AG08395 (cell line): ENCODE results near the gene GALE.
"Not testable (repeated sequence)": the region's sequence is repeated elsewhere in the genome, so short reads cannot be mapped to it uniquely, and the experiment has no call there.

Experiments
- DNase-seq: peaks from one replicate; pipeline ENCODE4 v3.0.0; 2012; ENCODE audit warnings: mixed read lengths, low spot score

Gene GALE

GRCh38 chr1:23800400-23801337, at the start of gene GALE:
Gene GALE (minus strand): TSS chr1:23800754. CDS start chr1:23799007, 1,747 bp downstream.
- DNase-seq, result peak; percentile 98

DNA sequence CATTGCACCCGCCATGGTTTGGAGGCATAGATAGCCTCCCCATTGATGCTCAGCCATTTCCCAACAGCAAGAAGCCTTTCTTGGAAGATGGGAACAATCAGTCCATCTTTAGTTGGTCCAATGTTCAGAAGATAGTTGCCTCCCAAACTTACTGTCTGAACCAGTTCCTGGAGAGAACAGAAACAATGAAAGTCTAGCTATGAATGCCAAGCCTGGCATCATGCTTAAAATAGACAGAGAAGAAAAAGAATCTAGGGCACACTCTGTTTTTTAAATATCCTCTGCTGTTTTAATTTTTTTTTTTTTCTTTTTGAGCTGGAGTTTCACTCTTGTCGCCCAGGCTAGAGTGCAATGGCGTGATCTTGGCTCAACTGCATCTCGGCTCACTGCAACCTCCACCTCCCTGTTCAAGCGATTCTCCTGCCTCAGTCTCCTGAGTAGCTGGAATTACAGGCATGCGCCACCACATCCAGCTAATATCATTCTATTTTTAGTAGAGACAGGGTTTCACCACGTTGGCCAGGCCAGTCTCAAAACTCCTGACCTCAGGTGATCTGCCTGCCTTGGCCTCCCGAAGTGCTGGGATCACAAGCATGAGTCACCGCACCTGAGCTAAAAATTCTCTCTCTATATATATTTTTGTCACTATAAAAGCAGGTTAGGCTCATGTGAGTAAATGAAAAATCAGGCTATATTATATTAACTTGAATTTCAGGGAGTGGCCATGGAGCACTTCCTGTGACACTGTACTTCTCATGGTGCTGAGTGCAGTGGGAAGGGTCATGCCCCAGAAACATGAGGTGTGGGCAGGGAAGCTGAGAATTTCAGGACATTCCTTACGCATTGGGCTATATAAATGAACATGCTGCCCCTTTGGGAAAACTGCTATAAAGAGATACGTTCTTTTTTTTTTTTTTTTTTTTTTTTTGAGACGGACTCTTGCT, 48.4 kb upstream of the GALE start:
- no peak for DNase-seq

DNA sequence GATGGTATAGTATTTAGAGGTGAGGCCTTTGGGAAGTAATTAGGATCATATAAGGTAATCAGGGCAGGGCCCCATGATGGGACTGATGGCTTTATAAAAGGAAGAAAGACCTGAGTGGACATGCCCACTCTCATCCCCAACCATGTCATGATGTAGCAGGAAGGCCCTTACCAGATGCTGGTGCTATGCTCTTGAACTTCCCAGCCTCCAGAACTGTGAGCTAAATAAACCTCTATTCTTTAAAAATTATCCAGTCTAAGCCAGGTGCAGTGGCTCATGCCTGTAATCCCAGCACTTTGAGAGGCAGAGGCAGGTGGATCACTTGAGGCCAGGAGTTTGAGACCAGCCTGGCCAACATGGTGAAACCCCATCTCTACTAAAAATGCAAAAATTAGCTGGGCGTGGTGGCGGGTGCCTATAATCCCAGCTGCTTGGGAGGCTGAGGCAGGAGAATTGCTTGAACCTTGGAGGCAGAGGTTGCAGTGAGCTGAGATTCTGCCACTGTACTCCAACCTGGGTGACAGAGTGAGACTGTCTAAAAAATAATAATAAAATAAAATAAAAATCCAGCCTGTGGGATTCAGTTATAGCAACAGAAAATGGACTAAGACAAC, 47.0 kb upstream of the GALE start:
- not testable (repeated sequence) for DNase-seq

GRCh38 chr1:23845163-23845562, 44.6 kb upstream of the GALE start:
- no peak for DNase-seq

- no peak for DNase-seq
Observed at GRCh38 chr1:23843644-23844043, 43.1 kb upstream of the GALE start.

GRCh38 chr1:23838401-23838866, 37.9 kb upstream of the GALE start:
- DNase-seq, result peak; percentile 68

- no peak for DNase-seq
Observed at GRCh38 chr1:23837908-23838307, 37.4 kb upstream of the GALE start.

DNA sequence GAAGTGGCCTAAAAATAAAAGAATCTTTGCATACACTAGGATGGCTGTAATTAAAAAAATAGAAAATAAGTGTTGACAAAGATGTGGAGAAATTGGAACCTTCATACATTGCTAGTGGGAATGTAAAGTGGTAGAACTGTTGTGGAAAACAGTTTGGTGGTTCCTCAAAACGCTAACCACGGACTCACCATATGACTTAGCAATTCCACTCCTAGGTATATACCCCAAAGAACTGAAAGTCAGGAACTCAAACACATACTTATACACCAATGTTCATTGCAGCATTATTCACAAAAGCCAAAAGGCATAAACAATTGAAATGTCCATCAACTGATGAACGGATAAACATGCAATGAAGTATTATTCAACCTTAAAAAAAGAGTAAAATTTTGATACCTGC, 35.5 kb upstream of the GALE start:
- DNase-seq, result no peak

DNA sequence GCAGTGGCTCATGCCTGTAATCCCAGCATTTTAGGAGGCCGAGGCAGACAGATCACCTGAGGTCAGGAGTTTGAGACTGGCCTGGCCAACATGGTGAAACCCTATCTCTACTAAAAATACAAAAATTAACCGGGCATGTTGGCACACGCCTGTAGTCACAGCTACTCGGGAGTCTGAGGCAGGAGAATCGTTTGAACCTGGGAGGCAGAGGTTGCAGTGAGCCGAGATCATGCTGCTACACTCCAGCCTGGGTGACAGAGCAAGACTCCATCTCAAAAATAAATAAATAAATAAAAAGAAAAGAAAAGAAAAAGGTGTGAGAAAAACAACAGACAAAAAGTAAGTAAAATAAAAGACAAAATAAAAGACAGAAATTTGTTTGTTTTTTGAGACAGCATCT, 33.6 kb upstream of the GALE start:
- not testable (repeated sequence) for DNase-seq

DNA sequence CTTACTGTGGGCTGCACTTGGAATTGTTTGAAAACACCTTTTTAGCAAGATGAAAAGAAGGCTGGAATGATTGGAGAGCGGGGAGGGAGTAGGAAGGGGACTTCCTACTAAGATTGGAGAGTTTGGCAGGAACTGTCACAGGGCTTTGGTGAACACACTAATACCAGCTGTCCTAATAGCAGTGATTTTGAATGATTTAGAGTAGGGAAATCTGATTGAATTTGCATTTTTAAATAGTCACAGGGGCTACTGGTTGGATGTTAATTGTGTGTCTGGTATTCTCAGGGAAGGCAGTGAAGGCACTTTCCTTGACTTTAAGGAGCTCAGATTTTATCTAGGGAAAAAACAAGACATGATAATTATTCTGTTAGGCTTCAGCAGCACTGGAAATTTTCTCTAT, 27.2 kb upstream of the GALE start:
- DNase-seq, result no peak

DNA sequence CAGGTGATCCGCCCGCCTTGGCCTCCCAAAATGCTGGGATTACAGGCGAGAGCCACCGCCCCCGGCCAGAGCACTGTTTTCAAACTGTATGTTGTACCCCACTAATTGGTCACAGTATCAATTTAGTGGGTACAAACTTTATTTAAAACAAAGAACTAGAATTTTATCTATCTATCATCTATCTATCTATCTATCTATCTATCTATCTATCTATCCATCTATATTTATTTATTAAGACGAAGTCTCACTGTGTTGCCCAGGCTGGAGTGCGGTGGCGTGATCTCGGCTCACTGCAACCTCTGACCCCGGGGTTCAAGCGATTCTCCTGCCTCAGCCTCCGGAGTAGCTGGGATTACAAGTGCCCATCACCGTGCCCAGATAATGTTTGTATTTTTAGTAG, 26.0 kb upstream of the GALE start:
- not testable (repeated sequence) for DNase-seq

- DNase-seq, result no peak
Observed at GRCh38 chr1:23825762-23826522, 25.4 kb upstream of the GALE start.

- peak; percentile 97 for DNase-seq
Observed at GRCh38 chr1:23825076-23825761, 24.7 kb upstream of the GALE start, which contains the start of gene HMGCL. Gene HMGCL (minus strand): TSS chr1:23825429. CDS start chr1:23825415, 14 bp downstream.

GRCh38 chr1:23824711-23825075, 24.1 kb upstream of the GALE start:
- DNase-seq, result peak; percentile 10

DNA sequence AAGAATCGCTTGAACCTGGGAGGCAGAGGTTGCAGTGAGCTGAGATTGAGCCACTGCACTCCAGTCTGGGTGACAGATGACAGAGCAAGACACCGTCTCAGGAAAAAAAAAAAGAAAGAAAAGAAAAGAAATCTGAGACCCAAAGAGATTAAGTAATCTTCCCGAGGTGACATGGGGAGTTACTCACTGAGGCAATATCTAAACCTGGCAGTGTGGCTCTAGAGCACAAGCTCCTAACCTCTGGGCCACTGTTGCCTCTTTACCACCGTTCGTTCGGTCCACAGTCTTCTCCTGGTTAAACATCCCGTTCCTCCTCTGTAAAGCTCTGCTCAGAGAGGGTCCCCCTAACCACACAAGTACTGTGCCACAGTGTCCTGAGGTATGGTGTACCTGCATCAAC, 23.2 kb upstream of the GALE start:
- no peak for DNase-seq

- no peak for DNase-seq
Observed at GRCh38 chr1:23817633-23818032, 17.1 kb upstream of the GALE start.

- DNase-seq, result no peak
Observed at GRCh38 chr1:23816906-23817305, 16.4 kb upstream of the GALE start.

DNA sequence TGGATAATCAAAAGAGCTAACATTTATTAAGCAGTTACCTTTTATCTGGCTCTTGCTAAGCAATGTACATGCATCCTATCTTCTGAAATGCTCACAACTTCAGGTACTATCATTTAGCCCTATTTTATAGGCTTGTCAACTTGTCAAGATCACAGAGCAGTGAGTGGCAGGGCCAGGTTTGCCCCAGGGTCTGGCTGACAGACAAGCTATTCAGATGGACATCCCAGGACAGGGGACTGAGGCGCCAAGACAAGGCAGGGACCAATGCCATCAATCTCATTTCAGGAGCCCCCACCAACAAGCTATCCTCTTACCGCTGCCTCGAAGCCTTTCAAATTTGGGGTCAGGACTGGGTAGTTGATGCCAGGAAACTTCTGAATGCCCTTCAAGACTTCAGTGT, 15.8 kb upstream of the GALE start:
- no peak for DNase-seq

DNA sequence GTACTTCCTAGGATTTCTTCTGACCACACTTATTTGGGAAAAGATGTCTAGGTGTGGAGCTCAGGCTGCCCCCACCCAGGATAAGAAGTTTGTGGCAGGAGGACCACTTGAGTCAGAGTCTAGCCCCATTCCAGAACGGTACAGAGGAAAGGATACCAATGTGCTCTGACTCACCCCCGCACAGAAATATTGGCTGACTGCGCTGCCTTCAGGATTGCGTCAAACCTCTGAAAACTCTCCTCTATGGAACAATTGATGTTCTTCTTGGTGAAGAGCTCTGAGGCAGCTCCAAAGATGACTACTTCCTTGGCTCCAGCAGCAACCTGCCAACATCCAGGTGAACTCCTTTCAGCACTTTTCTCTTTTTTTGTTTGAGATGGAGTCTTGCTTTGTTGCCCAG, 13.5 kb upstream of the GALE start:
- no peak for DNase-seq

DNA sequence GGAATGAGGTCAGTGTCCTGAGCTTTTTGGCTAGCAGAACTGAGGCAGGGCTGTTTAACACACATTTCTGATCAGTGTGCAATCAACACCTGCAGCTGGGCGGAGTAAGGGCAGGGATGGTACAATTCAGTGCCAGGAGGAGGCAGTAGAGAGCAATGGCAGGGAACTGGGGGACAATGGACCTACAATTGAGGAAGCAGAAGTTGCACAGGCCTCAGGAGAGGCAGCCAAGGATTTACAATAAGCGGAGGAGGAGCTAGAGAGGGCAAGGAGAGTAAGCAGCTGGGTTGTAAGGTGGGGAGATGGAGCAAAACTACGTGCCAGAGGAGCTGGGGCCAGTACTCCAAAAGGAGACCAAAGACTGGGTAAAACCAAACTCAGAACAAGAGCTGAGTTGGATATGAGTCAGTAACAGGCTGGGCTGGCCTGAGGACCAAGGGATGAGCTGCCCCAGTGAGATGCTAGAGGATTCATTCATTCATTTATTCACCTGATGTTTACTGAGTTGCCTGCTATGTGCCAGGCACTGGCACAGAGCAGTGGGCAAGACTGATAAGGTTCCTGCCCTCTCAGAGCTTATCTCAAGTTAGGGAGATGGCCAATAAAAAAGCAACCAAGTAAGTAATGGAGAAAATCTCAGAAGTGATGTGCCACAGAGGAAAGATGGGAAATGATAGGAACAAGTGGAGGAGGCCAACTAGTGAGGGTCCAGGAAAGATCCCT, 10.4 kb upstream of the GALE start:
- peak; percentile 40 for DNase-seq
